GM19328 (cell line): ENCODE results near the gene MBIP.

Source experiments
- ATAC-seq: cut with Tn5 transposase; IDR thresholded peaks from one replicate; pipeline ENCODE4 v1.9.1; 2021; ENCODE audit warnings: mild to moderate bottlenecking, moderate library complexity; ENCODE audit not compliant: unreplicated experiment

MBIP gene

DNA sequence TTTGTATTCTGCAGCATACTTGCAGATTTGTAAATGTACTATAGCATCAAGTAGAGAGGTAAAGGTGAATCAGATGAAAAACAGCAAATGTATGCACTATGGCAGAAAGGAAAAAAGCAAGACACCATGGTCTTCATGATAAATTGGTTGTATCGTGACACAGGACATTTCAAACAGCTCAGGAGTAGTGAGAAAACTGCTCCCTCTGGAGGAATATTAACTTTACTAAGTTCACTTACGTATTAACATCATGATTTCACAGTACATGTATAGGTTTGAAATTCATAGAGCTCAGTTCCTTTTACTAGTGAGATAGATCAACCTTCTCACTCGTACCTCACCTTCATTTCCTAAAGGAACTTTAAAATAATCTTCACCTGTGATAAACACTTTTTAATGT, 6.5 kb downstream of the MBIP start:
- no peak for ATAC-seq

GRCh38 chr14:36313206-36313605, 7.2 kb downstream of the MBIP start:
- ATAC-seq, result no peak

- no peak for ATAC-seq
These were observed 13.6 kb downstream of the MBIP start for GRCh38 chr14:36306836-36307235.

GRCh38 chr14:36304895-36305294, 15.5 kb downstream of the MBIP start:
- no peak for ATAC-seq

GRCh38 chr14:36303960-36304359, 16.5 kb downstream of the MBIP start:
- ATAC-seq, result no peak

GRCh38 chr14:36302823-36303222, 17.6 kb downstream of the MBIP start:
- no peak for ATAC-seq

GRCh38 chr14:36301159-36301558, 19.3 kb downstream of the MBIP start:
- ATAC-seq, result no peak

- no peak for ATAC-seq
These were observed 20.1 kb downstream of the MBIP start for GRCh38 chr14:36300337-36300736.

- no peak for ATAC-seq
These were observed 24.5 kb downstream of the MBIP start for GRCh38 chr14:36295642-36296627.

DNA sequence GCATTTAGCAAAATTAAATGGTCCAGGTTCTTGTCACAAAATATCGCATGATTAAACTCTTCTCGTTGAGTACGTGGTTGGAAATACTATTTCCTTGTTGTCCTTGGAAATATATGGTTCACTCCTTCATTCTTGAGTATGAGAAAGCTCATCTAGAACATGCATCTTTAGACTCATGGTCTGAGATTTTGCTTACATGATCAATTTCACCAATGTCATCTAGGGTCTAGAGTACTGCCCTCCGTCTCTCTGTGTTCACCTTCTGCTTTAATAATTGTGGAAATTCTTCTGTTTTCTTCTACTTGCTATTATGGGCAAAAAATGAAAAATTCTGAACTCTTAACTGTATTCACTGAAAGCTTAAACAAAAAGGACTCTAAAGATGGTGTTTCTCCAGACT, 25.9 kb downstream of the MBIP start:
- ATAC-seq, result no peak

DNA sequence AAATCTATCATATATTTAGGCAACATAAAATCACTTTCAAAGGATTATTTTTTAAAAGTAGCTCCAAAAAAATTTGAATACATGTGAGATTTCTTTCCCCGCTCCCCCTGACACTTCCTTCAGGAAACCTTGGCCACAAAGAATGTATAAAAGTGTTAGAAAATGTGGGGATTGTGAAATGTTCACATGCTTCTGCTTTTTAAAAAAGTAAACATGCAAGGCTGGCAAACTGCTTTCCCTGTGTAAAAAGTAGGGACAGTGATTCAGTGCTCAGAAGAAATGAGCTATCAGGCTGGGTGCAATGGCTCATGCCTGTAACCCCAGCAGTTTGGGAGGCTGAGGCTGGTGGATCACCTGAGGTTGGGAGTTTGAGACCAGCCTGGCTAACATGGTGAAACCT, 26.6 kb downstream of the MBIP start:
- ATAC-seq, result no peak

DNA sequence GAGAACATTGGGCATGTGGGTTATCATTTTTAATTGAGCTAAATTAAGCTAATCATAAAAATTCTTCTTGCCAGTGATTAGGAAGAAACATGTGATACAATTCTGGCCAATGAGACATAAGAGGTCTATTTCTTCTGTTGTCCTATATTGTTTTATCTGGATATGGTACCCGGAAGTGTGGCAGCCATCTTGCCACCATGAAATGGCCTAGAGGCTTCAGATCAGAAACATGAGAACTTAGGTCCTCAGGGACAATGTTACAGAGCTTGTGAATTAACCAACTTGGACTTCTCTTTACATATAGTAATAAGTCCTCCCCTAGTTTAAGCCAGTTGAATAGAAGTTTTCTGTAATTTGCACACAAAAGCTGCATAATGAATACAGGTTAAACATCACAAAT, 30.5 kb downstream of the MBIP start:
- ATAC-seq, result no peak

DNA sequence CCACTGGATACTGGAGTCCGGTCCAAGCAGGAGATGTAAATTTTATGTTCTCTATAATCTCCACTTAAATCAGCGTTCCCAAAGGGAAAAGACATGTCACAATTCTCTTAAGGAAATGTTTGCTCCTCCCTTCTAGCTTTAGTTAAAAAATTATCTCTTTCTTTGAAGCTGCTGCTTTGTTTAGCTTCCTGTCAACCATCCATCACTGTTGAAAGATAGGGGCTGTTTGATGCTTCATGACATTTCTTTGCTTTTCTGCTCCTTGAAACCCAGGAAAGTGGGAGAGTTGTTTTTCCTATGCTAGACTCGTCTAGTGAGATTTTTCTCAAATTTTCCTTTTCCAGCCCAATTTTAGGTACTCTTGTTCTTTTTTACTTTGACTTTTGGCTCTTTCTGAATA, 31.9 kb downstream of the MBIP start:
- no peak for ATAC-seq

DNA sequence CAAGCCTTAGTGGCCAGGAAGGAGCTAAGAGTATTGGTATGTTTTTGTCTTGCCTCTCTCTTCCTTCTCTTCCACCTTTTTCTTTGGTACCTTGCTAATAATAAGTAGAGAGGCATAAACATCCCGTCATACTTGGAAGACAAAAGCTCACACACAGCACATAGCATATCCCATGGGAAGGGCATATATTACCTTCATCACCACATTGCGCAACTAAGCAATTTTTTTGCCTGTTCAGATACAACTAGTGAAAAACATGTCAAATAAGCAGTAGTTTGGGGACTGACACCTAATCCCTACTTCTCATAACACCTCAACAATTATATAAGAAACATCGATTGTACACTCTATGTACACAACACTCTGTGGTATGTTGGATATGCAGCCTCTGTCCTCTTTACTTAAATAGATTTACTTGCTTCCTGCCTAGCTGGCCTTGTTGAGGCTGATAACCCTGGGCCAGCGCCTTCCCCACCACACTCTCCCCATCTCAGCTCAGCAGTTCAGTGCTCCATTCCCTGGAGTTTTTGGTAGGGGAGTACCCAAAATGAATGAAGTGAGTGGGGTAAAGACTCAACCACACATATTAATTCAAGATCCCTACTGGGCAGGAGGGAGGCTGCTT, 35.4 kb downstream of the MBIP start:
- no peak for ATAC-seq

DNA sequence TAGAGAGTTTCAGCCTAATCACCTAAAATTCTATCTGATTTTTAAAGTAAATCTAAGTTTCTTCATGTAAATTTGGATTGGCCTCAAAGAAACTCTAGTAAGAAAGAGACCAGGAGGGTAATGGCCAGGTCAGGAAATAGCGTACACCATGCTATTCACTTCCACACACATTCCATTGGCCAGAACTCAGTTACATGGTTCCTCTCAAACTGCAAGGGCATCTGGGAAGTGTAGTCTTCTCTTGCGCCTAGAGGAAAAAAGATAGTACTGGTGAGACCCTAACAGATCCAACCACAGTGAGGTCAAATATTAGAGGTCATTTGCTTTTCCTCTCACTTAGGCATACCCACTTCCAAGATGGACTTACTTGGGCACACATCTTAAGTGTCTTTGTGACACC, 39.1 kb downstream of the MBIP start:
- no peak for ATAC-seq

DNA sequence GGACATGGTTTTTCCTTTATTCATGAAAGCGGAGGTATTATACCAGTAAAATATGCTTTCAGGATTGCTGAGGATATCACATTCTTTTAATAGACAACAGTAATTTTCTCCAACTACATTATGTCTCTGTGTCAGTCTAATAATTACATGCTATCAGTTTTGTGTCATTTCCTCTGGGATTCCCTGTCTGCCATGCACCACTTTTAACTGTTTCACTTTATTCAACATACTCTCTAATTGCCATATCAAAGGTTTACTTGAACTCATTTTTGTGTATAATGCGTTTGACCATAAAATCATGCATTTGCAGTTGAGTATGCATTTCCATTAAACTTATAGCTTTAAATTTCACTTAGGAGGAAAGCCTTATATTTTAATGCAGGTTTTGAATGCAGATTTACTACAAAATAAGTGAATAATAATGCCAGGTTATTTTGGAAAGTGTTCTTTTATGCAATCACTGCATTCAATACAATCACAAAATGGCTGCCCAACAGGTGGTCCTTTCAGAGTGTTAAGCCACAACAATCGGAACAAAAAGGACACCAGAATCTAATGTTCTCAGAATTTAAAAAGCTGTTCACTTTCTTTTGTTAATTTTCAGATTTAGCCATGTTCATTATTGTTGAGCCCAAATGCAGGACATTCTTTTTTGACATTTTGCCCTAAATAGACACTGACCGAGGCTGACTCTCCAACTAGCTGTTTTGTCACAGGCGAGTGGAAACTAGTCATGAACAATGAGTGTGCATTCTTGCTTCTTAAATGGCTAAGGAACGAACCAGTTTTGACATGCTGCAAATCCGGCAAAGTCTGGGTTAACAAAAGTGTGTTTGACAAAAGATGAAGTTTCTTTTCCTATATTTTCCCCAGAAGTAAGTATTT, 40.9 kb downstream of the MBIP start:
- ATAC-seq, result no peak

DNA sequence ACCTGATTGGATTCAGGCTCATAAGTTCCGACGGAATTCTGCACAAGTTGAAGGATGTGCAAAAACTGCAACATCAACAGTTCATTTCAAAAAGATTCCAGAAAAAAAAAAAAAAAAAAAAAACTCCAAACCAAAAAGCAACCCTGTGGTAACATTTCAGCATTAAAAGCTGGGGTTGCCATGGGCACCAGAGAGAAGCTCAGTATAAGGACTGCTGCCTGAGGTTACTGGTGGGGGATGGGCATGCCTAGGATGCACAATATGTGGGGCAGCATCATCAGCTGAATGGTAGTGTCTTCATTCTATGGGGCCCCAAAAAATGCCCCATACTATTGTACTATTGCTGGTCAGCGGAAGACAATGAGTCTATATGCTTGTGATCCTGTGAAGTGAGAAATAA, 44.7 kb downstream of the MBIP start:
- no peak for ATAC-seq

DNA sequence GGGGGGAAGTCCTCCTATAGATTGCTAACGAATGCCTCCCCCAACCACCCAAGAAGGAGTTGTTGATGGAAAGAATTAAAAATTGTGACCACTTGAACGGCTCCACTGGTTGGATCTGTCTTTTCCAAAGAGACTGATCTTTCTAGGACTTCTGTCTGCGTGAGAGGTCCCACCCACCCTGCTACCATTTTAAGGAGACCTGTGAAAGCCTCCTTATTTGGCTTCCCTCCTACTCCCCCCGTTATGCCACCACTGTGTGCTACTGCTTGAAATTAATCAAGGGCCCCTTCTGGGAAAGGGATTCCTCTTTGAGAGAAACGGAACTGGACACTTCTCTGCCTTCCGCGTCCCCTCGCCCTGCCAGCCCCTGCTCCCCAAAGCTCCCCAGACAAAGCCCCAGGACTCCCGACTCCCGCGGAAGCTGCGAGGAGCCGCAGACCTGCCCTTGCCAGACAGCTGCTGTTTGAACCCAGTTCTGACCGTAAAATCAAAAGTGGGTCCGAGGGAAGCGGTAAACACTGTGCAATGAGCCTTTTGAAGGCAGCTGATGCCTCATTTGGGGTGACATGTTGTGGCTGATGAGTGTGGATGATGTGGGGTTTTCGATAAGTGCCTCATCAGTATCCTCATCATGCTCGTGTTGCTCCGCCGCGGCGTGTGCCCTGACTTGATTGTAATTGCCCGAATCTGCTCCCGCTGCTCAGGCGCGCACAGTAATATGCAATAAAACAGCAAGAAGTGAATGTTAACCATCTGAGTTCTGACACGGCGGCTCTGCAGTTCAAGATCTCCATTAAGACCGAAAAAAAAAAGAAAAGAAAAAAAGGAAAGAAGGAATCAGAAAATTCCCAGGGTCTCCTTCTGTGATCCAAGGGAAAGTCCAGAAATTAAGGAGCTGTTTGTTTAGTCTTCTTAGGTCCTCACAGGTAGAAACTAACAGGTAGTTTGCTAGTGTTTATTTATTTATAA, 48.2 kb downstream of the MBIP start:
- no peak for ATAC-seq

GRCh38 chr14:36271222-36271621, 49.2 kb downstream of the MBIP start:
- ATAC-seq, result no peak

- no peak for ATAC-seq
These were observed 50.2 kb downstream of the MBIP start for GRCh38 chr14:36270191-36270590.
